HG02938 (cell line): ENCODE measurements around the gene PPP6C.

ENCODE experiments used
- ATAC-seq: cut with Tn5 transposase; IDR thresholded peaks from one replicate; pipeline ENCODE4 v1.9.1; 2021; ENCODE audit warnings: mild to moderate bottlenecking, moderate library complexity; ENCODE audit not compliant: unreplicated experiment

Gene PPP6C

DNA sequence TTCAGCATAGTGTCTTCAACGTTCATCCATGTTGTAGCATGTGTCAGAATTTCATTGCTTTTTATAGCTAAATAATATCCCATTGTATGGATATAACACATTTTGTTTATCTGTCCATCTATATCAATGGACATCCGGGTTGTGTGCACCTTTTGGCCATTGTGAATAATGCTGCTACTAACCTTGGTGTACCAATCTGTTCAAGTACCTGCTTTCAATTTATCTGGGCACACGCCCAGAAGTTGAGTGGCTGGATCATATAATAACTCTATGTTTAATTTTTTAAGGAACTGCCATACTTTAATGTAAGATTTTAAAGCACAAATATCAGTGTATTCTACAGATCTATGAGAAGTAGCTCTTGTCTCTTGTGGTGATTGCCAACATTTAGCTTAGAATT, 89.8 kb downstream of the PPP6C start:
- ATAC-seq = no peak
